T-cell (primary cell): ENCODE data around the gene CNNM3. TPM values are rescaled to one million over a fixed set of nuclear protein-coding genes. Genes with fewer than 3 reads are reported as not detected.

Experiments
- ATAC-seq, 4 experiments: fragments of 200-7000 bp in 3 of 4; fragments of 150-1000 bp in 1 of 4; cut with Tn5 transposase; replicated peaks in 1 of 4; 1 replicate in 3 of 4; 2 replicates in 1 of 4; pipeline ENCODE4 v1.10.0; 2021; ENCODE audit warnings: moderate library complexity in 3 of 4, mild to moderate bottlenecking in 2 of 4, moderate number of reproducible peaks in 1 of 4
- CTCF ChIA-PET, 2 donors: fragments of 300-600 bp; sonication (Branson Sonifier 250); formaldehyde crosslinking; loops; one replicate each; lab custom pipeline; 2022; ENCODE audit warnings: antibody characterized with exemption in 2 of 2; lab: Charles Lee
- POLR2A ChIA-PET, 2 donors: fragments of 300-600 bp; sonication (Branson Sonifier 250); formaldehyde crosslinking; loops; one replicate each; lab custom pipeline; 2022; ENCODE audit warnings: antibody characterized with exemption in 2 of 2; lab: Charles Lee
- DNase-seq, 35 experiments: peaks; one replicate each; pipeline versions ENCODE4 v3.0.0 to v3.0.0-alpha.2; 2013 to 2023
- H3K27ac ChIP-seq: one replicate; pipeline ENCODE4 v1.5.1; 2013; ENCODE audit warnings: low read length
- H3K27me3 ChIP-seq, 2 experiments: replicated peaks in 1 of 2; 1 replicate in 1 of 2; 2 replicates in 1 of 2; pipeline versions ENCODE4 v1.6.1 to v1.7.0; 2013; ENCODE audit warnings: low read length in 1 of 2, mixed read lengths in 1 of 2; ENCODE audit not compliant: control insufficient read depth in 2 of 2, insufficient read depth in 2 of 2; ENCODE audit errors: extremely low read depth in 1 of 2
- H3K36me3 ChIP-seq, 2 donors: 1 replicate in 1 of 2; 2 replicates in 1 of 2; pipeline versions ENCODE4 v1.6.1 to v1.7.0; 2013; ENCODE audit warnings: low read length in 1 of 2; ENCODE audit not compliant: control insufficient read depth in 2 of 2, insufficient read depth in 1 of 2; ENCODE audit errors: extremely low read depth in 1 of 2
- H3K4me1 ChIP-seq, 2 experiments: 1 replicate in 1 of 2; 2 replicates in 1 of 2; pipeline versions ENCODE4 v1.6.1 to v1.7.0; 2013; ENCODE audit warnings: low read length in 2 of 2, mixed read lengths in 1 of 2; ENCODE audit not compliant: insufficient read depth in 2 of 2, control insufficient read depth in 1 of 2; ENCODE audit errors: extremely low read depth in 1 of 2
- H3K4me3 ChIP-seq, 2 donors: 1 replicate in 1 of 2; 2 replicates in 1 of 2; pipeline versions ENCODE4 v1.5.1 to v1.7.0; 2013; ENCODE audit warnings: mild to moderate bottlenecking in 2 of 2, low read length in 1 of 2, moderate library complexity in 1 of 2; ENCODE audit not compliant: control insufficient read depth in 1 of 2; ENCODE audit errors: extremely low read depth in 1 of 2
- H3K9me3 ChIP-seq: 2 replicates; pipeline ENCODE4 v1.7.0; 2013
- H3K27ac Mint-ChIP-seq, 2 donors: one replicate each; pipeline ENCODE4 v1.8.0; 2020 to 2021; ENCODE audit warnings: mild to moderate bottlenecking in 2 of 2, mixed read lengths in 2 of 2
- H3K27me3 Mint-ChIP-seq, 2 donors: one replicate each; pipeline ENCODE4 v1.8.0; 2021 to 2022; ENCODE audit warnings: mixed read lengths in 2 of 2
- H3K36me3 Mint-ChIP-seq: one replicate; pipeline ENCODE4 v1.8.0; 2021; ENCODE audit warnings: mixed read lengths
- H3K4me1 Mint-ChIP-seq, 3 donors: one replicate each; pipeline ENCODE4 v1.8.0; 2020 to 2022; ENCODE audit warnings: mixed read lengths in 3 of 3, mild to moderate bottlenecking in 1 of 3
- H3K4me3 Mint-ChIP-seq, 3 donors: one replicate each; pipeline ENCODE4 v1.8.0; 2020 to 2022; ENCODE audit warnings: mild to moderate bottlenecking in 3 of 3, mixed read lengths in 3 of 3, moderate library complexity in 3 of 3
- H3K9me3 Mint-ChIP-seq, 3 donors: one replicate each; pipeline ENCODE4 v1.8.0; 2020 to 2022; ENCODE audit warnings: mixed read lengths in 3 of 3
- WGBS: methylation state at CpG from one replicate; pipeline ENCODE4 v1.1.5; 2013; ENCODE audit warnings: missing lambda C conversion rate; ENCODE audit not compliant: insufficient coverage; 5-methylcytosine and 5-hydroxymethylcytosine counted together
- total RNA-seq, 35 experiments: library from RNA in 6 of 35; stranded (reverse) in 6 of 35; fragments of 120-200 nt in 1 of 35; gene quantifications; one replicate each; pipeline versions ENCODE4 v1.2.1 to v1.2.4 and lab custom pipeline; 2013 to 2026

CNNM3 gene
- total RNA-seq, 5 donors from 2014 or later (not counting 1 experiment from before 2014, with no cell fraction given): 44.2 to 55.3 (median 48.0) TPM

GRCh38 chr2:96839875-96840850, 24.1 kb downstream of the CNNM3 start:
- peak overlapping the region; percentile 4 to 68 (median 58) for H3K4me3 Mint-ChIP-seq
- Histone ChIP-seq H3K4me3 (peak overlapping the region; percentile 41 to 44), H3K4me1 (peaks cover 8 to 26% of the 10 kb centered on the region in 2 experiments), H3K9me3 (no peaks in the 10 kb centered on the region), H3K27ac (no peak overlapping the region), H3K27me3 (no peaks in the 10 kb centered on the region), H3K36me3 (peaks cover 0 to 10% of the 10 kb centered on the region in 2 donors)
- H3K4me1 Mint-ChIP-seq: peaks cover 23 to 28% (median 26%) of the 10 kb centered on the region in 3 donors
- no peak for DNase-seq
- peak overlapping the region; percentile 11 to 52 for H3K27ac Mint-ChIP-seq
- CTCF ChIA-PET: interaction anchor here in 1 of 2 donors (1.2 kb wide), 1 partner anchor 17 kb away, joined by 3 read pairs; no protein-coding TSS in a partner anchor
- H3K36me3 Mint-ChIP-seq: no peaks in the 10 kb centered on the region
- WGBS: 91% methylated on average over 18 of the region's 37 CpGs
- no peak for ATAC-seq
- no peaks in the 10 kb centered on the region for H3K9me3 Mint-ChIP-seq
- H3K27me3 Mint-ChIP-seq: no peaks in the 10 kb centered on the region
- POLR2A ChIA-PET: interaction anchor here in 1 of 2 donors (0.7 kb wide), 1 partner anchor 254 kb away, joined by 3 read pairs; no protein-coding TSS in a partner anchor

GRCh38 chr2:96841701-96842495, 25.8 kb downstream of the CNNM3 start:
- H3K4me1 Mint-ChIP-seq: peaks cover 23 to 28% (median 26%) of the 10 kb centered on the region in 3 donors
- H3K4me3 Mint-ChIP-seq: no peak overlapping the region
- H3K36me3 ChIP-seq: peaks cover 0 to 16% of the 10 kb centered on the region in 2 donors
- H3K27ac ChIP-seq: no peak overlapping the region
- ChIA-PET POLR2A (no interaction called here), CTCF (interaction anchor here in 1 of 2 donors (1.6 kb wide), 1 partner anchor 109 kb away, joined by 5 read pairs; no protein-coding TSS in a partner anchor)
- no peak overlapping the region for H3K27ac Mint-ChIP-seq
- ATAC-seq (no peak), DNase-seq (no peak)
- no peak overlapping the region for H3K4me3 ChIP-seq
- H3K4me1 ChIP-seq: peaks cover 8 to 26% of the 10 kb centered on the region in 2 experiments
- 93% methylated on average over 13 of the region's 16 CpGs for WGBS
- H3K9me3 Mint-ChIP-seq: no peaks in the 10 kb centered on the region
- no peaks in the 10 kb centered on the region for H3K9me3 ChIP-seq
- peaks cover 2% of the 10 kb centered on the region for H3K36me3 Mint-ChIP-seq
- H3K27me3 ChIP-seq: no peaks in the 10 kb centered on the region
- no peaks in the 10 kb centered on the region for H3K27me3 Mint-ChIP-seq

GRCh38 chr2:96842600-96842999, 26.5 kb downstream of the CNNM3 start:
- peaks cover 6% of the 10 kb centered on the region for H3K36me3 Mint-ChIP-seq
- POLR2A ChIA-PET: interaction anchor here in 1 of 2 donors (0.5 kb wide), 1 partner anchor 315 kb away, joined by 3 read pairs; no protein-coding TSS in a partner anchor
- no peak overlapping the region for H3K27ac Mint-ChIP-seq

DNA sequence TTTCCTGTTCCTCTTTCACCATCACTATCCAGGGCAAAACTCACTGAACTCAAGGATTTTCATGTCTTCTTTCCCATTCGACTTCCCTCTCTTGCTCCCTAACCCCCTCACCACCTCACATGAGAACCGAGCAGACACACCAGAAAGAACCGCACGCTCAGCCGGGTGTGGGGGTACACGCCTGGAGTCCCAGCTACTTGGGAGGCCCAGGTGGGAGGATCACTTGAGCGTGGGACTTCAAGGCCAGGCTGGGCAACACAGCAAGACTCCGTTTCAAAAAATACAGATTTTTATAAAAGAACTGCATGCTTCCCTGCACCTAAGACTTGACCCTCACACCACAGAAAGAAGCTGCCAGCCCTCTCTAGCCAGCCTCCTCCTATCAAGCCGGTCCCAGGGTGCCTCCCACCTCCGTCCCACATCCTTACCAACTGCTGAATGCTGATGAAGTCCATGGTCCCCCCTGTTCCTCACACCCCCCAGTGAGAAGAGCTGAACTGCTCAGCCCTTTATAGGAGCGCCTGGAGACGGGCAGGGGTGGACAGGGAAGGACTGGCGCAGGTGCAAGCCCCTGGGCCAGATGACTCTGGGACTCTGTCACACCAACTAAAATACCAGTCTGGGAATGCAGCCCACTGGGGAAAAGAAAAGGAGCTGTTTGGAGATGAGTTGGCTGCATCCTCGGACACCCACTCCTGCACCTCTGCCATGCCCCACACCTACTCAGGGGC, 27.6 kb downstream of the CNNM3 start, which contains the start of gene ANKRD23:
ANKRD23 (minus strand) TSS at position 484 of the 731 bp plus-strand sequence; CDS start at position 455, 29 bp downstream.
- no peak within 1 kb of the TSS for H3K4me3 Mint-ChIP-seq
- ATAC-seq (no peak), DNase-seq (no peak)
- peak within 1 kb of the TSS; percentile 25 to 53 for H3K27ac Mint-ChIP-seq
- no peaks in the 10 kb centered on the region for H3K9me3 Mint-ChIP-seq
- Histone ChIP-seq H3K27me3 (no peaks in the 10 kb centered on the region), H3K4me1 (peaks cover 8 to 18% of the 10 kb centered on the region in 2 experiments), H3K36me3 (peaks cover 5 to 24% of the 10 kb centered on the region in 2 donors), H3K4me3 (no peak within 1 kb of the TSS), H3K27ac (no peak within 1 kb of the TSS), H3K9me3 (no peaks in the 10 kb centered on the region)
- peaks cover 11% of the 10 kb centered on the region for H3K36me3 Mint-ChIP-seq
- CTCF ChIA-PET: interaction anchor here in 1 of 2 donors (0.6 to 1.6 kb wide), 2 partner anchors 14 to 107 kb away, joined by 5 to 8 read pairs; partner anchors contain the start of gene ANKRD39
- H3K4me1 Mint-ChIP-seq: peaks cover 18 to 26% (median 23%) of the 10 kb centered on the region in 3 donors
- no peaks in the 10 kb centered on the region for H3K27me3 Mint-ChIP-seq
- WGBS: 93% methylated on average over 9 of the region's 14 CpGs
- POLR2A ChIA-PET: no interaction called here

More at GRCh38 chr2:96842600-96842999, 26.5 kb downstream of the CNNM3 start:
- Histone ChIP-seq H3K27me3 (no peaks in the 10 kb centered on the region), H3K4me3 (no peak overlapping the region), H3K4me1 (peaks cover 8 to 26% of the 10 kb centered on the region in 2 experiments), H3K36me3 (peaks cover 3 to 16% of the 10 kb centered on the region in 2 donors), H3K9me3 (no peaks in the 10 kb centered on the region), H3K27ac (no peak overlapping the region)
- ATAC-seq: no peak
- H3K9me3 Mint-ChIP-seq: no peaks in the 10 kb centered on the region
- CTCF ChIA-PET: interaction anchor here in 1 of 2 donors (1.6 kb wide), 1 partner anchor 109 kb away, joined by 5 read pairs; no protein-coding TSS in a partner anchor
- peaks cover 18 to 27% (median 26%) of the 10 kb centered on the region in 3 donors for H3K4me1 Mint-ChIP-seq
- no peak for DNase-seq
- WGBS: 98% methylated on average over 5 of the region's 7 CpGs
- H3K4me3 Mint-ChIP-seq: no peak overlapping the region
- no peaks in the 10 kb centered on the region for H3K27me3 Mint-ChIP-seq

DNA sequence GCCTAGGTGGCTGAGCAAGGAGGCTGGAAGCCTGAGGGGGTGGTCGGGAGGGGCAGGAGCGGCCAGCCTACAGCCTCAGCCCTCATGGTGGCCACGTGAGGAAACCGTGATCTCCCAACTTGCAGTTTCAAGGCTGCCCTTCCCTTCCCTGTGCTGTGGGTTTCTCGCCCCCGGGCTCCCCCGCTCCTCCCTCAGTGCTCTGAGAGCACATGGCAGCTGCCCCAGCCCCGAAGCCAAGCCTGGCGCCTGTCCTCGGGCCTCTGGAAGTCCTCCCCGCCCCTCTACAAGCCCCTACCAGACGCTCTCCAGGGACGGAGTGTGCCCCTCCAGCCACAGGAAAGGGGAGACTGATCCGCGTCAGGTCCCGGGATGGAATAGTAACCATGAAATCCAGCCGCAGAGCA, 28.3 kb downstream of the CNNM3 start:
- H3K4me1 Mint-ChIP-seq: peaks cover 12 to 20% (median 19%) of the 10 kb centered on the region in 3 donors
- DNase-seq: no peak
- WGBS: 91% methylated on average over 13 of the region's 17 CpGs
- no peaks in the 10 kb centered on the region for H3K27me3 Mint-ChIP-seq
- peaks cover 11% of the 10 kb centered on the region for H3K36me3 Mint-ChIP-seq
- peaks cover 5 to 30% of the 10 kb centered on the region in 2 donors for H3K36me3 ChIP-seq
- ChIA-PET POLR2A (interaction anchor here (0.6 to 0.7 kb wide), 2 partner anchors 8 to 26 kb away, joined by 5 to 9 read pairs; no protein-coding TSS in a partner anchor), CTCF (interaction anchor here in 1 of 2 donors (0.6 kb wide), 1 partner anchor 13 kb away, joined by 8 read pairs; the partner anchor contains the start of gene ANKRD39)
- no peak overlapping the region for H3K27ac ChIP-seq
- H3K4me1 ChIP-seq: peaks cover 5 to 11% of the 10 kb centered on the region in 2 experiments
- no peak overlapping the region for H3K4me3 Mint-ChIP-seq
- H3K27ac Mint-ChIP-seq: no peak overlapping the region
- no peak for ATAC-seq
- no peaks in the 10 kb centered on the region for H3K9me3 ChIP-seq
- H3K9me3 Mint-ChIP-seq: no peaks in the 10 kb centered on the region
- H3K27me3 ChIP-seq: no peaks in the 10 kb centered on the region
- H3K4me3 ChIP-seq: no peak overlapping the region
